GM19468 (cell line): ENCODE results near the gene GMPPB.

Source experiments
- ATAC-seq: cut with Tn5 transposase; IDR thresholded peaks from one replicate; pipeline ENCODE4 v1.9.1; 2021; ENCODE audit warnings: mild to moderate bottlenecking, moderate library complexity, moderate number of reproducible peaks; ENCODE audit not compliant: unreplicated experiment; ENCODE audit errors: extremely low read depth

GMPPB gene

DNA sequence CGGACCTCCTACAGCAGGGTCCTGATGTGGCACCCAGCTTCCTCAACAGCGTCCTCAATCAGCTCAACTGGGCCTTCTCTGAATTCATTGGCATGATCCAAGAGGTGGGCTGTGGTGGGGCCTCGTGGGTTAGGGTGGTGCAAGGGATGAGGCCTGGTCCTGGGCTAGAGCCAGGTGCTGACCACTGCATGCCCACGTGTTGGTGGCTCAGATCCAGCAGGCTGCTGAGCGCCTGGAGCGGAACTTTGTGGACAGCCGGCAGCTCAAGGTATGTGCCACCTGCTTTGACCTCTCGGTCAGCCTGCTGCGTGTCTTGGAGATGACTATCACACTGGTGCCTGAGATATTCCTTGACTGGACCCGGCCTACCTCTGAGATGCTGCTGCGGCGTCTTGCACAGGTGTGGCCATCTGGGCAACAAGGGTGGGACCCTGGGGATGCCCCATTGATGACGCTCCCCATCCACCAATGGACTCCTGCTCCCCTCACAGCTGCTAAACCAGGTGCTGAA lies 8.1 kb downstream of the GMPPB start:
- no peak for ATAC-seq

DNA sequence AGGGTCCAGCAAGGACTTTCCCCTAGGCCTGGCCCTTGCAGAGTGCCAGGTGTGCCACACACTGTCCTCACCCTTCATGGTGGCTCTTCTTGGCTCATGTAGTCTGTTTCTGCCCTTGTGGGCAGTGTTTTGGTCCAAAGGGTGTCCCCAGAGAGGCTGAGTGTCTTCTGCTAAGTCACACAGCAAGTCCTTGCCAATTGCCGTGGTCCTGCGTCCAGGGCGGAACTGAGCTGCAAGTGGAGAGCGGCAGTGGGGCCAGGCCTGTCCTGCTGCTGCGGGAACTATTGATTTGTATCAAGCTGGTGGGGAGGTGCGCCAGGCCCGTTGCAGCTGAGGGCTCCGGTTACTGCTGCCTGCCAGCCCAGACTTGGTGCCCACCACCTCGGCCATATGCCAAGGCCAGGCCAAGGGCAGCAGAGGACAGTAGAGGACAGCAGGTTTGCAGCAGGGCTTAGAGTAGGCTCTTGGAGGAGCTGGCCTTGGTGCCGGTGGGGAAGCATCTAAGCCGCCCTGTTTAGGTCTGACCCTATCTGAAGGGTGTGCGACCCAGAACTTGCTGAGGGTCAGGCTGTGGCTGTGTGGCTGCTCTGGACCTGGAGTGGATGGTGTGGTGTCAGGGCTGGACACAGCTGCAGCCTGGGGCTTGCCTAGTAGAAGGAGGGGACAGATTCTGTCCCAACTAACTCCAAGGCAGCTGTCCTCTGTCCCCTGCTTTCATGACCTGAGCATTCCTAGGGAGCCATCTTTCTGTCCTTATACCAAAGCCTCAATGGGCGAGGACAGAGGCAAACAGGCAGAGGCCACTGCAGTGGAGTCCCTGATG lies 8.8 kb downstream of the GMPPB start:
- no peak for ATAC-seq

DNA sequence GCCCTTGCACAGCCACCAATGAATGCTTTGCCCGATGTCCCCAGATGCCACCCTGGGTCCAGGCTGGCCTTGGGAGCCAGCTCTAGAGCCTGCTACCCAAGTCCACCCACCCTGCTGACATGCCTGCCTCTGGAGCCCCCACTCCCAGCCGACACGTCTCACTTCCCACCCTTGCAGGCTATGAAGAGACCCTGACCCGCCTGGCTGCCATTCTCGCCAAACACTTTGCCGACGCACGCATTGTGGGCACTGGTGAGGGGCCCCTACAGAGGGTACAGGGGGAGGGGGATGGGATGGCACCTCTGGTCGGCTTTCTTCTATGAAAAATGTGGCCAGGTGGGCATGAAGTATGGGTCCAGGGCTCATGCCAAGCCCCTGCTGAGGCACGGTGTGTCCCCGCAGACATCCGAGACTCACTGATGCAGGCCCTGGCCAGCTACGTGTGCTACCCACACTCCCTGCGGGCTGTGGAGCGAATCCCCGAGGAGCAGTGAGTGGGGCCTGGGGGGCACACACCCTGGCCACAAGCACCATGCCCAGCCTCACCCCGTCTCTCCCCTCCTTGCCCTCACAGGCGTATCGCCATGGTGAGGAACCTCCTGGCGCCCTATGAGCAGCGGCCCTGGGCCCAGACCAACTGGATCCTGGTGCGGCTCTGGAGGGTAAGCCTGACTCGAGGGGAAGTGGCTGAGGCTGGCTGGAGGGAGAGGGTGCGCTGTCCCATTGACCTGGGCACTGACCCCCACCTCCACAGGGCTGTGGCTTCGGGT lies 10.2 kb downstream of the GMPPB start:
- ATAC-seq: no peak

DNA sequence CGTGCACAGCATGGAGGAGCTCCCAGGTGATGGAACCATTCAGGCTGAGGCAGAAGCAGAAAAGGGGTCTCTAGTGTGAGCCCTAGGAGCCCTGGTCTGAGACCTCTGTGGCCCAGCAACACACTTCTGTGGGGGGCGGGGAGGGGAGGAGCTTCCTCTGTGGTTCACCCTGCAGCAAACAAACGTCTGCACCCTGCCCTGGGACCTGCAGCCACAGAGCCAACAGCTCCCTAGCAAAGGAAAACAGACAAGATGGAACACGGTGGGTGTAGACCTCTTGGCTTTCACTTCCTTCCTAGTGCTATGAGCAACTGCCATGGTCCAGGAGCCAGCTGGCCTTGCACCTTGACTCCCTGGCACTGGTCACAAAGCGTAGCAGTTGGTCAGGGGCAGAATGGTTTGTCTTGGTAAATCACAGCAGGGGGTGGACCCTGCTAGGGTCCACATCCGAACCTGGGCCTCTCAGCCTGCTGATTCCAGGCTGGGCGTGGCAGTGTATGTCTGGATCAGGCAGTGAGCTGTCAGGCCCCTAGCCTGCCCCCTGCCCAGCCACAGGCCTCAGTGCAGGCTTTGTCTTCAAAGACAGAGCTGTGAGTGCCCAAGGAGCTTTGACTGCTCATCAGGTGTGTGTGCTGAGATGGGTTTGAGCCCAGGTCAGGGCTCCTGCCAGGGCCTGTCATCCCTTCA lies 11.0 kb downstream of the GMPPB start:
- ATAC-seq: no peak

DNA sequence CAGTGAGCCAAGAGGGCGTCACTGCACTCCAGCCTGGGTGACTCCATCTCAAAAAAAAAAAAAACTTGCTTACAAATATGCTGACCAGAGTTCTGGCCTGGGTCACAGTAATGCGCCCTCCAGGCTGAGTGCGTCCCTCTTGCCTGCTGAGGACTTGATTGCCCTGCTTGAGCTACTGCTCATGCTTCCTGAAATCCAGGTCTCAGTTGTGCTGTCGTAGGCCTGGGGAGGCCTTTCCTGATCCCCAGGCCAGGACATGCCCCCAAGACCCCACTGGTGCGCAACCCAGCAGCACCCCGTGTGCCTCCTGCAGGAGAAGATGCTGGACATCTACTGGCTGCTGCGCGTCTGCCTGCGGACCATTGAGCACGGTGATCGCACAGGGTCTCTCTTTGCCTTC lies 11.6 kb downstream of the GMPPB start:
- no peak for ATAC-seq

DNA sequence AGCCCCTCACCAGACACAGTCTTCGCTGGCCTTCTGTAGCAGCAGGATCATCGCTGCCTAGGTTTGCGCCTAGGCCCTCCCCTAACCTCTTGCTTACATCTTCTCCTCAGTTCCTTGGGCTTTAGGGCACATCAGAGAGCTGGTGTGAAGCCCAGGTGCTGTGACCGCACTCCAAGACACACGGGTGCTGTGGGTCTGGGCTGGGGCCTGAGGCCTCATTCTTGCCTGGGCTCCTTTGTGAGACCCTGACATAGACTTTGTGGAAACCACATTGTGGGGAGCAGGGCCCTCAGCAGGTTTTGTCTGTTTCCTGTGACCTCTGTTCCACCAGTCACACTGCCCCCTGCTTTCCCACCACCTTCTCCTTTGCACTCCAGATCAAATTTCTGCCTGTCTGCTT lies 12.3 kb downstream of the GMPPB start:
- no peak for ATAC-seq

DNA sequence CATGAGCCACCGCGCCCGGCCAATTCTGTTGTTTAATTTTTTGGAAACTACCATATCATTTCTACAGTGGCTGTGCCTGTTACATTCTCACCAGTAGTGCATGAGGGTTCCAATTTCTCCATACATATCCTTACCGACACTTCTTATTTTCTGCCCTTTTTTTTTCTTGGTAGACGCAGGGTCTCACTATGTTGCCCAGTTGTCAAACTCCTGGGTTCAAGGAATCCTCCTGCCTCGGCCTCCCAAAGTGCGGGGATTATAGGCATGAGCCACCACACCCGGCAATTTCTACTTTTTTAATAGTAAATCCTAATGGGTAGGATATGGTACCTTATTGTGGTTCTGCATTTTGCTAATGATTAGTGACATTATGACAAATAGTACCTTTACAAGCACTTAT lies 13.9 kb downstream of the GMPPB start:
- no peak for ATAC-seq

DNA sequence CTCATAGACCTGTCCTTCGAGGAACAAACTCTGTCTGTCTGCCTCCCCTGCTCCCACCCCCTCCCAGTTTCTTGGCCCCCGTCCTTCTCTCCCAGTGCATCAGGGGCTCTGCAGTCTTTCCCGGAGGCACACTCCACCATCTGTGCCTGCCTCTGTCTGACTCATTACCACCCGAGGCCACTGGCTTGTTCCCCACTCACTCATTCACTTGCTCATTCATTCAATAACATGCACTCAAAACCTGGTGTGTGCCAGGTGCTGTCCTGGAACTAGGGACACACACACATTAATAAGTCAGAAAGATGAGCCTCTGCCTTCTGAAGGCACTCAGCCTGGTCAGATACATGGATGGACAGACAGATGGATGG lies 16.7 kb downstream of the GMPPB start:
- ATAC-seq: no peak

DNA sequence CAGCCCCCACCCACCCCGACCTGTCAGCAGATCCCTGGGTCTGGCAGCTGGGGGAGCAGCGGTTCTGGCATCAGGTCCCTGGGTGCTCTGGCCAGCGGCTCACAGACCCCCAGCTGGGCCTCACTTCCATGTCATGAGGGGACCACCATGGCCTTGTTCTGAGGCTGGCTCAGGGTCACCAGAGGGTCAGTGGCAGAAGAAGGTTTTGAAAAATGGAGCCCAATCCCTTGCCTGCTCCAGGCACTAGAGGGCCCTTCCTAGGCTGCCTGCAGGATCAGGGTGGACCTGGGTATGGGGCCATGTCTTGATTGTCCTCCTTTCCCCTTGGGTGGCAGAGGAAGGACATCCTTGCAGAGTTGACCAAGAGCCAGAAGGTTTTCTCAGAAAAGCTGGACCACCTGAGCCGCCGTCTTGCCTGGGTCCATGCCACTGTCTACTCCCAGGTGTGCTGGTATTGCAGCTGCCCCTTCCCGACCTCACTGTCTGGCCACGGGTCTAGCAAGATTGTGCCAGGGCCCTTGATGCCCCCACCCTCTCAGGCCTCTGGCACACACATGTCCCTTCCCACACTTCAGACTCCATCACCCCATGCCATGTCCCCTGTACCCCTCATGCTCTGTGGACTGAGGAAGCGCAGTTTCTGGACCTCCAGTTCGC lies 17.2 kb downstream of the GMPPB start:
- no peak for ATAC-seq

DNA sequence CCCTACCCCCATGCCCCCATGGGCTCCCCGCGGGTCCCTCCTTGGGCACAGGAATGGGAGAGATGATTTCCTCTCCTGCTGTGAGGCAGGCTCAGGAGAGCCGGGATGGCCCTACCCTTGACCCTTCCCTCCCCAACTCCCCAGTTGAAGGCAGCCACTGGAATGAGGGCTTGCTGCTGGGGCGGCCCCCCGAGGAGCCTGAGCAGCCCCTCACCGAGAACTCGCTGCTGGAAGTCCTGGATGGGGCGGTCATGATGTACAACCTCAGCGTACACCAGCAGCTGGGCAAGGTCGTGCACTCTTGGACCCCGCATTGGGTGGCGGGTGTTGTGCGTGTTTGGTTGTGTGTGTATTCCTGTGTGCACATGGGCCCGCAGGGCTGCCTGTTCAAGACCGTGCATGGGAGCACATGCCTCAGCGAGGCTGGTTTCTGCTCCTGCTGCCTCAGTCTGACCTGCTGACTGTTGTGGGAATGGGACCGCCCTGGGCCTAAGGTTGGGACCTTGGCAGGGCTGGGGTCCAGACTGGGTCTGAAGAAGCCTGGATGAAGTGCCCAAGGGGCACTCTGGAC lies 18.3 kb downstream of the GMPPB start:
- ATAC-seq: no peak

DNA sequence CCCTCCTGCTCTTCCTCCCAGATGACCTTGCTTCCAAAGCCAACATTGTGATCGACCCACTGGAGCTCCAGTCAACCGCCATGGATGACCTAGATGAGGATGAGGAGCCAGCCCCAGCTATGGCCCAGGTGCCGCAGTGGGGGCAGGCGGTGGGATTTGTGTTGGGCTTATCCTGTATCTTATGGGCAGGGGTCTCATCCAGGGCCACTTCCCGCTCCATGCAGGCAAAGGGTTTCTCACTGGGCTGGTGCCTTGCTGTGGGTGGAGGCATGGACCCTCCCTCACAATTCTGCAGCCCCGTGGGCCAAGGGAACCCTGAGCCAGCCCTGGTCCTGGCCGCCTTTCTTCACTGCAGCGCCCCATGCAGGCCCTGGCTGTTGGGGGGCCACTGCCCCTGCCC lies 19.1 kb downstream of the GMPPB start:
- ATAC-seq: no peak

DNA sequence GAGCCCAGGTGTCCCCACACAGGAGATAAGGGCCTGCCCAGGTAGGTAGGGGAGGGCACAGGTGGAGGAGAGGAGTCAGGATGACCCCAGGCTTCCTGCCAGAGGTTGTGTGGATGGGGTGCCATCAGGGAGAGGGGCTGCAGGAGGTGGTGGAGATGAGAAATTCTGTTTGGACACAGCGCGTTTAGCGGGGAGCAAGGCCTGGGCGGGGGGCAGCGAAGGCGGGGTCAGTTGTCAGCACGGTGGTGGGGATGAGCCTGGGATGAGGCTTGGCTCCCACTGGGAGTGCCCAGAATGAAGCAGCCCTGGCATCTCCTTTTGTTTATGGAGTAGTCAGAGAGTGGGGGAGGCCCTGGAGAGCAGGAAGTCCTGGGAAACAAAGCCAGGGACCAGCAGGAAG lies 19.8 kb downstream of the GMPPB start:
- ATAC-seq: no peak

DNA sequence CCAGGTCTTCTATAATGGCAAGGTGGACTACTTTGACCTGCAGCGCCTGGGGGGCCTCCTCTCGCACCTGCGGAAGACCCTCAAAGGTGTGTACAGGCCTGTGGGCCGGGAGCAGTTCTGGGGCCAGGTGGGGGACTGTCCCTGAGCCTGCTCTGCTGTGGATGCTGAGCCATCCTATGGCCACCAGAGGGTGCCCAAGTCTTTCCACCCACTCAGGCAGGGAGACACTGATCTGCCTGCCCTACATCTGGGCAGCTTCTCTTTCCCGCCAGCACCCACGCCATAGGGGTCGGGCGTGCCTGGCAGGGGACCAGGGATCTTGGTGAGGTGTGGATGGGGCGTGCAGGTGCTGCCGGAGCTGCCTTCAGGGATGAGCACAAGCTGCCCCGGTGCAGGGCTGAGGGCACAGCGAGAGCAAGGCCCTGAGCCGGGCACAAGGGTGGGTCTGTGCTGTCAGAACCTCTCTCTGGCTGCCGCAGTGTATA lies 20.3 kb downstream of the GMPPB start:
- ATAC-seq: peak; percentile 57

DNA sequence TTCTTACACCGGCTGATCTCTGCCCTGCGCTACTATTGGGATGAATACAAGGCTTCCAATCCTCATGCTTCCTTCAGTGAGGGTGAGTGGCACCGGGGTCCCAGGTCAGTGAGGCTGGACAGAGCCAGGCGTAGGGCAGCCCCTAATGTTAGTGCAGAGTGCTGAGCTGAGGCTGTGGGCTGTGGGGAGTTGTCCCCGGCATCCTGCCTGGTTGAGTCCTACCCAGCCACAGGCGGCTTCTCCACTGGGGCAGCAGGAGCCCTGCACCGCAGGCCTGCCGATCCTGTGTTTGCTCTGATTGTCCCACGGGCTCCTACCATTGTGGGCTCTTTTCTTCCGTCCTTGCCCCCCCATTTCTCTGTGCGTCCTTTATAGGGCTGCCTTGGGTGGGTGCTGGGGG lies 21.1 kb downstream of the GMPPB start:
- no peak for ATAC-seq

DNA sequence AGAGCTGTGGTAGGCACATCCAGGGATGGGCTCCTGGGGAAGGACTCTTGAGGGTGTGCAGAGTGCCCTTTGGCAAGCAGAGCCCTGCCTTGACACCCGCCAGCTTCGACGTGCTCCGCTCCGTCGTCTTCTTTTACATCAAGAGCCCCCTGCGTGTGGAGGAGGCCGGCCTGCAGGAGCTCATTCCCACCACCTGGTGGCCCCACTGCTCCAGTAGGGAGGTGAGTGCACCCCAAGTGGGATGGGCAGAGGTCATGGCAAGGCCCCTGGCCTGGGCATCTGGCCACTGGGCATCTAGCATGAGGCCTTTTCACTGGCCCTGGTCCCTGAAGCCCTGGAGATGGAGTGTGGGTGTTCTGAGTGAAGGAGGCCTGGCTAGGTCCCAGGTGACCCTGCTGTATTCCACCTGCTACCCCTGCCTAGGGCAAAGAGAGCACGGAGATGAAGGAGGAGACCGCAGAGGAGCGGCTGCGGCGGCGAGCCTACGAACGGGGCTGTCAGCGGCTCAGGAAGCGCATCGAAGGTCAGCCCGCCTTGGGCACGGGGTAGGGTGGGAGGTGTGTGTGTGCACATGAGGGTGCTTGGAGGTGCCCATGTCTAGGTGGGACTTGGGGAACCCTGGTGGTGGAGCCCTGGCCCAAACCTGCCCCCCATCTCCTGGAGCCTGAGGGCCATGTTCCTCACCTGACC lies 22.2 kb downstream of the GMPPB start:
- ATAC-seq: no peak

DNA sequence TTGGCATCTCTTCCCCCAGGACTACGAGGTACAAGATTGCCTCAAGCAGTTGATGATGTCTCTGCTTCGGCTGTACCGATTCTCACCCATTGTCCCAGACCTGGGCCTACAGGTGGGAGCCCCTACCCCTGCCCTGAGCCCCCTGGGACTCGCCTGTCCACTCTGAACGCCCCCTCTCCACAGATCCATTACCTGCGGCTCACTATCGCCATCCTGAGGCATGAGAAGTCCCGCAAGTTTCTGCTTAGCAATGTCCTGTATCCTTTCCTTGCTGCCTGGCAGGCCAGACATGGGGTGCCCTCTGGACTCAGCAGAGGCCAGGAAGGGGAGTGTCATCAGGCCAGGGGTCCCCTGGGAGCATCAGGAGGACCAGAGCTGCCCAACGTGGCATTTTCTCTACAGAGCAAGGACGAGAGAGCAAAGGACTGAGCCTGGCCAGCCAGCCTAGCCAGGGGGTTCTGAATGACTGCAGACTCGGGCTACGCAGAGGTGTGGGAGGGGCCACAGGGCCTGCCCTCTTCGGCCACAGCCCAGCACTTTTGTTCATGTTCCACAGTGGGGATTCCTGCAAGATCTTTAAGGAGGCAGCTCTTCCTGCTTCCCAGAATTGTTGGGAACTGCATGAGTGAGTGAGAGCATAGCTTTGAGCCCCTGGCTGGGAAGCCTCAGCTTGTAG lies 23.2 kb downstream of the GMPPB start:
- ATAC-seq: no peak

DNA sequence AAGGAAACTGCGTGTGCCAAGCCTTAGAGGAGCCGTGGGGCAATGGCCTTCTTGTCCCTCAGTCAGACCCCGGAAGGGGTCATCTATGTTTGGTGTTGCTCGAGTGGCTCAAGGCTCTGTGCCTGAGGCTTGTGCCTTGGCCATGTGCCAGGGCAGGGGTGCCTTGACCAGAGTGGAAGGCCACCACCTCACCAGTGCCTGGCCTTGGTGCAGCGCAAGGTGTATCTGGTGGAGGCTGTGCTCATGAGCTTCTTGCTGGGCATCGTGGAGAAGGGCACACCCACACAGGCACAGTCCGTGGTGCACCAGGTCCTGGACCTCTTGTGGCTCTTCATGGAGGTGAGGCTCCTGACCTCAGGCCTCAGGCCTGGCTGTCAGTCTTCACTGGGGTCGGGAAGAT lies 23.7 kb downstream of the GMPPB start:
- ATAC-seq: no peak

DNA sequence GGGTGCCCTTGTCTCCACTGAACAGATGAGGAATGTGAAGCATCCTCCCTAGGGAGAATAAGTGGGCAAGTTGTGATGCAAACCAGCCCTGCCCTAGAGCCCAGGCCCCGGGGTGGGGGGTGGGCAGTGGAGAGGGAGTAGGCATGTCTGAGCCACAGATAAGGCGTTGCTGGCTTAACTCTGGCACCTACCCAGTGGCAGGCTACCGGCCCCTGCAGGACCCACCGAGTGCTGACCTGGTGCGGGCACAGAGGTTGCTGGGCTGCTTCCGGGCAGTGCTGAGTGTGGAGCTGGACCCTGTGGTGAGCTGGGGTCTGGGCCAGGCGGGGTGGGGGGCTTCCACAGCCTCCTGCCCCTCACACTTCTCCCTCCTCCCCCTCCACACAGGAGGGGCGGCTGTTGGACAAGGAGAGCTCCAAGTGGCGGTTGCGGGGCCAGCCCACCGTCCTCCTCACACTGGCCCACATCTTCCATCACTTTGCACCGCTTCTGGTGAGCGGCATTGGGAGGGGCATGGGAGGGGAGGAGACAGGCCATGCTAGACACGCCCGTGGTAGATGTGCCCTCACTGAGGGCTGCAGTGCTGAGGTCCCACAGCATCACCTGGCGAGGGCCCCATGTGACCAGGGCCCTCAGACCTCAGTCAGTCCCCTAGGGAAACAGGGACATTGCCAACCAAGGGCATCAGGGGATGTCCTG lies 24.3 kb downstream of the GMPPB start:
- no peak for ATAC-seq
